GM18517 (cell line): ENCODE data around the gene AVPR2.

Source experiments
- ATAC-seq: cut with Tn5 transposase; IDR thresholded peaks from one replicate; pipeline ENCODE4 v1.9.1; 2021; ENCODE audit warnings: mild to moderate bottlenecking, moderate library complexity; ENCODE audit not compliant: unreplicated experiment

Gene AVPR2

GRCh38 chrX:153884590-153884989 lies 19.9 kb upstream of the AVPR2 start:
- no peak for ATAC-seq

GRCh38 chrX:153885208-153885787 lies 19.2 kb upstream of the AVPR2 start:
- ATAC-seq: no peak

GRCh38 chrX:153885968-153886903 lies 18.2 kb upstream of the AVPR2 start, which contains the start of gene L1CAM:
L1CAM (minus strand) TSS chrX:153886173; CDS start chrX:153875836, 10,337 bp downstream.
- ATAC-seq: no peak

GRCh38 chrX:153886915-153887314 lies 17.6 kb upstream of the AVPR2 start:
- ATAC-seq: no peak

- ATAC-seq: no peak
Observed at GRCh38 chrX:153887385-153887784, 17.1 kb upstream of the AVPR2 start.

GRCh38 chrX:153888344-153888743 lies 16.1 kb upstream of the AVPR2 start:
- ATAC-seq: no peak

- ATAC-seq: no peak
Observed at GRCh38 chrX:153889123-153889522, 15.3 kb upstream of the AVPR2 start.

GRCh38 chrX:153897899-153898298 lies 6.6 kb upstream of the AVPR2 start:
- no peak for ATAC-seq

- ATAC-seq: peak; percentile 88
Observed at GRCh38 chrX:153900831-153901752, 3.4 kb upstream of the AVPR2 start.

- ATAC-seq: no peak
Observed at GRCh38 chrX:153901753-153902140, 2.7 kb upstream of the AVPR2 start.

- no peak for ATAC-seq
Observed at GRCh38 chrX:153902385-153902784, 2.1 kb upstream of the AVPR2 start.

GRCh38 chrX:153903238-153903980 lies 1.1 kb upstream of the AVPR2 start:
- no peak for ATAC-seq

GRCh38 chrX:153905481-153906095 lies 1.1 kb downstream of the AVPR2 start:
- no peak for ATAC-seq

- ATAC-seq: no peak
Observed at GRCh38 chrX:153906126-153906917, 1.8 kb downstream of the AVPR2 start.

GRCh38 chrX:153907456-153907855 lies 3.0 kb downstream of the AVPR2 start:
- ATAC-seq: no peak

- ATAC-seq: no peak
Observed at GRCh38 chrX:153908219-153908860, 3.9 kb downstream of the AVPR2 start.

GRCh38 chrX:153909024-153909979 lies 4.8 kb downstream of the AVPR2 start:
- no peak for ATAC-seq

GRCh38 chrX:153909980-153910360 lies 5.5 kb downstream of the AVPR2 start:
- no peak for ATAC-seq
